Heart left ventricle (tissue), 13 donors: ENCODE measurements around the gene NIM1K.

ENCODE experiments used
- POLR2A ChIP-seq, 2 donors: fragments of 450-650 bp; IDR thresholded peaks; one replicate each; pipeline ENCODE4 v1.6.1; 2017; ENCODE audit warnings: antibody characterized with exemption in 2 of 2, mild to moderate bottlenecking in 2 of 2, moderate library complexity in 2 of 2
- TF ChIP-seq, protein P1 (sequence below), 12 donors: fragments of 200-600 bp; sonication (generic) in 4 of 12; IDR thresholded peaks; one replicate each; pipeline versions ENCODE4 v1.5.0 to v1.8.0; 2018 to 2022; ENCODE audit warnings: antibody characterized with exemption in 12 of 12, mild to moderate bottlenecking in 5 of 12
- donor health status: ischemic (EF 13 %, LVEDD 7.1; RV severe dilation, severe dysfunction).
- donor health status: DM: no; HTN: yes; CAD: no.
- donor health status: DM: no; HTN: no; CAD: no.
- donor health status: ischemic (EF 25% LVEDD 6.9; RV normal size, moderate dysfunction).
- donor health status: ischemic (EF 25% LVEDD 5.7; RV mildly dilated, moderate dysfunction).
- donor health status: ischemic (EF 35%, LVEDD 5.7; RV mildly dilated, moderate dysfunction).
- donor health status: nonischemic (EF 11% LVEDD 7.7; RV severe dilation, severe dysfunction).
- donor health status: DM: yes; HTN: yes; CAD: no.
- donor health status: PGD.
- donor health status: ischemic (EF 29% LVEDD 5.4; RV normal size, mild dysfunction).
- donor health status: nonischemic (EF 23%, LVEDD 6.1; RV moderate dilation, normal function).

- TF ChIP-seq, protein P1, sequence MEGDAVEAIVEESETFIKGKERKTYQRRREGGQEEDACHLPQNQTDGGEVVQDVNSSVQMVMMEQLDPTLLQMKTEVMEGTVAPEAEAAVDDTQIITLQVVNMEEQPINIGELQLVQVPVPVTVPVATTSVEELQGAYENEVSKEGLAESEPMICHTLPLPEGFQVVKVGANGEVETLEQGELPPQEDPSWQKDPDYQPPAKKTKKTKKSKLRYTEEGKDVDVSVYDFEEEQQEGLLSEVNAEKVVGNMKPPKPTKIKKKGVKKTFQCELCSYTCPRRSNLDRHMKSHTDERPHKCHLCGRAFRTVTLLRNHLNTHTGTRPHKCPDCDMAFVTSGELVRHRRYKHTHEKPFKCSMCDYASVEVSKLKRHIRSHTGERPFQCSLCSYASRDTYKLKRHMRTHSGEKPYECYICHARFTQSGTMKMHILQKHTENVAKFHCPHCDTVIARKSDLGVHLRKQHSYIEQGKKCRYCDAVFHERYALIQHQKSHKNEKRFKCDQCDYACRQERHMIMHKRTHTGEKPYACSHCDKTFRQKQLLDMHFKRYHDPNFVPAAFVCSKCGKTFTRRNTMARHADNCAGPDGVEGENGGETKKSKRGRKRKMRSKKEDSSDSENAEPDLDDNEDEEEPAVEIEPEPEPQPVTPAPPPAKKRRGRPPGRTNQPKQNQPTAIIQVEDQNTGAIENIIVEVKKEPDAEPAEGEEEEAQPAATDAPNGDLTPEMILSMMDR (IDR thresholded peaks at IDR 0.05) = no peak
- TF ChIP-seq POLR2A (IDR thresholded peaks at IDR 0.05) = no peak
Observed at GRCh38 chr5:43258116-43258515, 66.1 kb downstream of the NIM1K start.
